ENCODE results near the gene HSPA1B.
"Not testable (repeated sequence)": the region's sequence is repeated elsewhere in the genome, so short reads cannot be mapped to it uniquely, and the experiment has no call there.

GRCh38 chr6:31817929-31818511 is 9.5 kb upstream of the HSPA1B start:
- not testable (repeated sequence) for TF ChIP-seq JUNB, EP300 (IDR thresholded peaks at IDR 0.05)

All from A549 (cell line).